Glutamatergic neuron (in vitro differentiated cells): Measurements from ENCODE around the gene CTBP1. TPM values are rescaled to one million over a fixed set of nuclear protein-coding genes. Genes with fewer than 3 reads are reported as not detected.

ENCODE experiments used
- DNase-seq: peaks from one replicate; pipeline ENCODE4 v3.0.0; 2022
- H3K27ac Mint-ChIP-seq: one replicate; pipeline ENCODE4 v1.8.0; 2020; ENCODE audit warnings: mild to moderate bottlenecking, mixed read lengths, inconsistent platforms; ENCODE audit not compliant: unreplicated experiment
- H3K27me3 Mint-ChIP-seq: one replicate; pipeline ENCODE4 v1.8.0; 2020; ENCODE audit warnings: mild to moderate bottlenecking, moderate library complexity, mixed read lengths, inconsistent platforms; ENCODE audit not compliant: unreplicated experiment
- H3K36me3 Mint-ChIP-seq: one replicate; pipeline ENCODE4 v1.8.0; 2020; ENCODE audit warnings: mild to moderate bottlenecking, mixed read lengths, inconsistent platforms; ENCODE audit not compliant: unreplicated experiment
- H3K4me1 Mint-ChIP-seq: one replicate; pipeline ENCODE4 v1.8.0; 2020; ENCODE audit warnings: mild to moderate bottlenecking, low read depth, mixed read lengths, inconsistent platforms; ENCODE audit not compliant: unreplicated experiment
- H3K4me3 Mint-ChIP-seq: one replicate; pipeline ENCODE4 v1.8.0; 2020; ENCODE audit warnings: mild to moderate bottlenecking, mixed read lengths, inconsistent platforms; ENCODE audit not compliant: unreplicated experiment
- H3K9me3 Mint-ChIP-seq: one replicate; pipeline ENCODE4 v1.8.0; 2020; ENCODE audit warnings: mild to moderate bottlenecking, moderate library complexity, mixed read lengths, inconsistent platforms; ENCODE audit not compliant: unreplicated experiment
- total RNA-seq: library from RNA; stranded (reverse); fragmentation: NEBNext Ultra II Directional; extraction: Animal tissue kit (Norgen Biotek cat#: 25700); gene quantifications from one replicate; pipeline ENCODE4 v1.2.1, GENCODE V29; 2021; ENCODE audit not compliant: unreplicated experiment
- TF ChIP-seq, protein P1 (sequence below): fragments of 200-600 bp; sonication (generic); IDR thresholded peaks from one replicate; pipeline ENCODE4 v1.5.0; 2021; ENCODE audit not compliant: partially characterized antibody, unreplicated experiment

The CTBP1 gene
- total RNA-seq, 1 donor from 2014 or later = 302 TPM

DNA sequence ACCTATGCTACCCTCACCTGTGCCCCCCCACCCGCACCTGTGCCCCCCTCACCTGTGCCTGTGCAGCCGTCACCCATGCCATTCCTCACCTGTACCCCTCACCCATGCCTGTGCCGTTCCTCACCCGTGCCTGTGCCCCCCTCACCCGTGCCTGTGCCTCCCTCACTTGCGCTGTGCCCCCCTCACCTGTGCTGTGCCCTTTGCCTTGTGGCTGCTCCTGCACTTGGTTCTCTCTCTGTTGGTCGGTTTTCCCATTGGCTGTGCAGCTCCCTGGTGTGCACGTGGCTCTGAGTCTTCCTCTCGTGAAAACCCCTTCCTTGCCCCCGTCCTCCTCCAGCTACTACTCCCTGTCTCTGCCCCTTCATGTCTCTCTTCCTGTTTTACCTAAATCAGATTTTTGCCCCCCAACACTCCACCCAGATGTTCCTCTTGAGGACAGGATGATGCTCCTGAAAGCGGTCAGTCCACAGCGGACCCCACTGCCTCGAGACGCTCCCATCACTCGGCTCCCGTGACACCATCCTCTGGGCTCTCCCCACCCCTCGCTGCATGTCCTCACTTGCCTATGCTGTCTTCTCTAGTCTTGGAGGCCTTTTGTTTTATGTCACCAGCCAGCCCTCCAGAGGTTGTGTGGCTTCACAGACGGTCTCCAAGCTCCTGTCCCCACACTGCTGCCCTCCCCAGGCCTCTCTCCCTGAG, 47.5 kb upstream of the CTBP1 start:
- no peak for DNase-seq
- H3K4me3 Mint-ChIP-seq = no peak overlapping the region
- H3K36me3 Mint-ChIP-seq = no peaks in the 10 kb centered on the region
- peak overlapping the region; percentile 56 for H3K27ac Mint-ChIP-seq
- H3K4me1 Mint-ChIP-seq = peaks cover 27% of the 10 kb centered on the region
- H3K27me3 Mint-ChIP-seq = peaks cover 4% of the 10 kb centered on the region
- H3K9me3 Mint-ChIP-seq = peaks cover 7% of the 10 kb centered on the region
- TF ChIP-seq, protein P1, sequence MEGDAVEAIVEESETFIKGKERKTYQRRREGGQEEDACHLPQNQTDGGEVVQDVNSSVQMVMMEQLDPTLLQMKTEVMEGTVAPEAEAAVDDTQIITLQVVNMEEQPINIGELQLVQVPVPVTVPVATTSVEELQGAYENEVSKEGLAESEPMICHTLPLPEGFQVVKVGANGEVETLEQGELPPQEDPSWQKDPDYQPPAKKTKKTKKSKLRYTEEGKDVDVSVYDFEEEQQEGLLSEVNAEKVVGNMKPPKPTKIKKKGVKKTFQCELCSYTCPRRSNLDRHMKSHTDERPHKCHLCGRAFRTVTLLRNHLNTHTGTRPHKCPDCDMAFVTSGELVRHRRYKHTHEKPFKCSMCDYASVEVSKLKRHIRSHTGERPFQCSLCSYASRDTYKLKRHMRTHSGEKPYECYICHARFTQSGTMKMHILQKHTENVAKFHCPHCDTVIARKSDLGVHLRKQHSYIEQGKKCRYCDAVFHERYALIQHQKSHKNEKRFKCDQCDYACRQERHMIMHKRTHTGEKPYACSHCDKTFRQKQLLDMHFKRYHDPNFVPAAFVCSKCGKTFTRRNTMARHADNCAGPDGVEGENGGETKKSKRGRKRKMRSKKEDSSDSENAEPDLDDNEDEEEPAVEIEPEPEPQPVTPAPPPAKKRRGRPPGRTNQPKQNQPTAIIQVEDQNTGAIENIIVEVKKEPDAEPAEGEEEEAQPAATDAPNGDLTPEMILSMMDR = no peak

DNA sequence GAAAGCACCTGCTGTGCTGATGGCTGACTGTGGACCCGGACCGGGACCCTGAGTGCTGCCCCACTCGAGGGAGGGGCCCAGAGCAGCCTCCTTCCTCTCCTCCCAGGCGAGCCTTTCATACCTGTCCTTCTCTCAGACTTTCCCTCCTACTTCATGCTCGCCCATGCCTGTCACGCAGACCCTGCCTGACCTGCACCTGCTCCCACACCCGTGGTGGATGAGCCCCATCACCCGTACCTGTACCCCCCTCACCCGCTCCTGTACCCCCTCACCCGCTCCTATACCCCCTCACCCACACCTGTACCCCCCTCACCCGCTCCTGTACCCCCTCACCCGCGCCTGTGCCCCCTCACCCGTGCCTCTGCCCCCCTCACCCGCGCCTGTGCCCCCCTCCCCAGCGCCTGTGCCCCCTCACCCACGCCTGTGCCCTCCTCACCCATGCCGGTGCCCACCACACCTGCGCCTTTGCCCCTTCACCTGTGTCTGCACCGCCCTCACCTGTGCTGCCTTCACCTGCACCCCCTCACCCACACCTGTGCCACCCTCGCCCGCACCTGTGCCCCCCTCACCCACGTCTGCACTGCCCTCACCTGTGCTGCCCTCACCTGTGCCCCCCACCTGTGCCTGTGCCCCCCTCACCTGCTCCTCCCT, 46.6 kb upstream of the CTBP1 start:
- H3K4me1 Mint-ChIP-seq = peaks cover 25% of the 10 kb centered on the region
- peaks cover 10% of the 10 kb centered on the region for H3K9me3 Mint-ChIP-seq
- no peak overlapping the region for H3K4me3 Mint-ChIP-seq
- no peaks in the 10 kb centered on the region for H3K36me3 Mint-ChIP-seq
- TF ChIP-seq, protein P1 = no peak
- H3K27ac Mint-ChIP-seq = no peak overlapping the region
- peaks cover 4% of the 10 kb centered on the region for H3K27me3 Mint-ChIP-seq
- DNase-seq = no peak

DNA sequence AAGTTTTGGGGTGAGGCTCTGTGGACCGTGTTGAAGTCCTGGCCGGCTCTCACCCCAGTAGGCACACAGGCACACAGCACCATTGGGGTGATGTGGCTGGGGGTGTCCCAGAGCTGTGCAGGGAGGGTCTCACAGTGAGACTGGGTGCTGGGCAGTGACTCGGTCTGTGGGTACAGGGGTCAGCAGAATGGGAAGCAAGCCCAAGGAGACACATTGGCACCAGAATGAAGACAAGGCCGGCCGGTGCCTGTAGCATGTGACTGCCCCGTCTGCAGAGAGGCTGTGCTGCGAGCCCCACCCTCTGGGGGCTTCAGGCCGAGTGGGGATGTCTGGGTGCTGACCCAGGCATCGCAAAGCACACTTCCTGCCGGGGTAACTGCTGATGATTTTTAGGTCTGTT, 46.0 kb upstream of the CTBP1 start:
- H3K27me3 Mint-ChIP-seq = peaks cover 4% of the 10 kb centered on the region
- no peak overlapping the region for H3K4me3 Mint-ChIP-seq
- H3K27ac Mint-ChIP-seq = peak overlapping the region; percentile 48
- H3K36me3 Mint-ChIP-seq = no peaks in the 10 kb centered on the region
- peaks cover 11% of the 10 kb centered on the region for H3K9me3 Mint-ChIP-seq
- TF ChIP-seq, protein P1 = no peak
- DNase-seq = no peak
- peaks cover 24% of the 10 kb centered on the region for H3K4me1 Mint-ChIP-seq

DNA sequence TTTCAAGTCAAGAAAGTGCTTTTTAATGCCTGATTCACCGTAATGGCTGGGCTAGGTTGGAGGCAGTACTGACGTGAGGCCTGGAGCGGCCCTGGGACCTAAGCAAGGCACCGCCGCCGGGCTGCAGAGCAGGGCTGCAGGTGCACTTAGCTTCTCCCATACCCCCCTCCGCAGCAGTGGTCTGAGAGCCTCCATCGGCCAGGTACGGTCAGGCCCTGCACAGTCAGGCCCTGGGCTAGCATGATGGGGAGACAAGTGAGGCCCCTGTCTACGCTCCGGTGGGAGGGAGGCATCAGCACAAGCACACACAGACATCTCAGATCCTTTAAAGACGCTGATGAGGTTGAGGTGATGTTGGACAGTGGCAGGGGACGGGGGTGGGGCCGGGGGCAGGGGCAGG, 45.5 kb upstream of the CTBP1 start:
- Mint-ChIP-seq H3K4me3 (no peak overlapping the region), H3K4me1 (peaks cover 21% of the 10 kb centered on the region), H3K27ac (no peak overlapping the region), H3K27me3 (peaks cover 4% of the 10 kb centered on the region), H3K9me3 (peaks cover 10% of the 10 kb centered on the region), H3K36me3 (no peaks in the 10 kb centered on the region)
- DNase-seq = no peak
- TF ChIP-seq, protein P1 = no peak

DNA sequence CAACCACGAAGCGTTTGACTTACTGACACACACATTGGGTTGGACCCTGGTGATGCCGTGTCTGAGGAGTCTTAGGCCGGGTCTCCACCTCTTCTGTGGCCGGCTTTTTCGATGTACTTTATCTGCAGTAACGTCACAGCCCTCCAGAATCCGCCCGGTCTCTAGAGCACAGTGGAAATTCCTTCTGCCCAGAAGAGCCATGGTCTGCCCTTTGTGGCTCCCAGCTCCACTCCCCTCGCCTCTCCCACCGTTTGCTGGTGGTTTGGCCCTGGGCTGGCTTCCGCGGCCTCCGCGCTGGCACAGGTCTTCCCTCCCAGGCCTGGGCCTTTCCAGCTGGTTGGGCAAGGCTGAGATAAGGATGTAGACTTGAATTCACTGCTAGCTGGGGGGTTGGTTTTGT, 45.1 kb upstream of the CTBP1 start:
- no peaks in the 10 kb centered on the region for H3K36me3 Mint-ChIP-seq
- no peak for DNase-seq
- peaks cover 21% of the 10 kb centered on the region for H3K4me1 Mint-ChIP-seq
- peaks cover 10% of the 10 kb centered on the region for H3K9me3 Mint-ChIP-seq
- peaks cover 4% of the 10 kb centered on the region for H3K27me3 Mint-ChIP-seq
- H3K27ac Mint-ChIP-seq = no peak overlapping the region
- TF ChIP-seq, protein P1 = no peak
- H3K4me3 Mint-ChIP-seq = no peak overlapping the region
